Lower leg skin (tissue), 3 donors: ENCODE results near the gene STAB1.

Source experiments
- POLR2A ChIP-seq, 2 donors: fragments of 450-650 bp; IDR thresholded peaks; one replicate each; pipeline ENCODE4 v1.6.1; 2016 to 2017; ENCODE audit warnings: antibody characterized with exemption in 2 of 2, mild to moderate bottlenecking in 1 of 2, moderate library complexity in 1 of 2
- TF ChIP-seq, protein P1 (sequence below), 3 donors: fragments of 450-650 bp; IDR thresholded peaks; one replicate each; pipeline ENCODE4 v1.5.1; 2016; ENCODE audit warnings: antibody characterized with exemption in 3 of 3, mild to moderate bottlenecking in 3 of 3, moderate library complexity in 2 of 3

DNA sequence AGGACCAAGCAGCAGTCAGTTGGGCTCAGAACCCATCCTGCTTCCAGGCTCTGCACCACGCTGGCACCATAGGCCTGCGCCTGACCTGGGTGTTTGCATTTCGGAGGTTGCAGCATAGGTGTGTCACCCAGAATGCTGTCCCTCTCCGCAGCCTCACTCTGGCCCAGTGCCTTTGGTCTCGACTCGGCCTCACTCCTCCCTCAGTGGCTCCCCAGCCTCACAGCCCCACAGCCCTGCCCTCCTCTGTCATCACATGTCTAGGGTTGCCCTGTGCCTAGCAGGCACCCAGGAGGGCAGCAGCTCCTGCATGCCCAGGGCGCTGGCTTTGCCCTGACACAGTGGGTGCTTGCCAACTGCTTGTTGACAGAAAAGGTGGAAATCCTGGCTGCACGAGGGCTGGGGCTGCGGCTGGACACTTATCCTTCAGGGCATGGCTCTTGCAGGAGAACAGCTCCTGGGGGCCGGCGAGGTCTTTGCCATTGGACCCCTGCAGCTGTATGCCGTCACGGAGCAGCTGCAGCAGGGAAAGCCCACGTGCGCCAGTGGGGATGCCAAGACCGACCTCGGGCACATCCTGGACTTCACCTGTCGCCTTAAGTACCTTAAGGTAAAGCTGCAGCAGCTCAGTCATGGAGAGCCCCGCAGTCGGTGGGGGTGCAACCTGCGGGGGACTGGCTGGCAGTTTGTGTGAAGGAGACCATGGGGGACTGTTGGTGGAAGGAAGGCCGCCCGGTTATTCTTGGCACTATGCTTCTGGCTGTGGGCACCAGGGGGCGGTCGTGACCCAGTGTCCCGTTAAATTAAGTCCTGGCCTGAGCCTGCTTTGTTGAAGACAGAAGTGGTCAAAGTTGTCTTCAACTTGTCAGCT lies 23.5 kb upstream of the STAB1 start:
- TF ChIP-seq POLR2A (IDR thresholded peaks at IDR 0.05), result no peak
- TF ChIP-seq, protein P1, sequence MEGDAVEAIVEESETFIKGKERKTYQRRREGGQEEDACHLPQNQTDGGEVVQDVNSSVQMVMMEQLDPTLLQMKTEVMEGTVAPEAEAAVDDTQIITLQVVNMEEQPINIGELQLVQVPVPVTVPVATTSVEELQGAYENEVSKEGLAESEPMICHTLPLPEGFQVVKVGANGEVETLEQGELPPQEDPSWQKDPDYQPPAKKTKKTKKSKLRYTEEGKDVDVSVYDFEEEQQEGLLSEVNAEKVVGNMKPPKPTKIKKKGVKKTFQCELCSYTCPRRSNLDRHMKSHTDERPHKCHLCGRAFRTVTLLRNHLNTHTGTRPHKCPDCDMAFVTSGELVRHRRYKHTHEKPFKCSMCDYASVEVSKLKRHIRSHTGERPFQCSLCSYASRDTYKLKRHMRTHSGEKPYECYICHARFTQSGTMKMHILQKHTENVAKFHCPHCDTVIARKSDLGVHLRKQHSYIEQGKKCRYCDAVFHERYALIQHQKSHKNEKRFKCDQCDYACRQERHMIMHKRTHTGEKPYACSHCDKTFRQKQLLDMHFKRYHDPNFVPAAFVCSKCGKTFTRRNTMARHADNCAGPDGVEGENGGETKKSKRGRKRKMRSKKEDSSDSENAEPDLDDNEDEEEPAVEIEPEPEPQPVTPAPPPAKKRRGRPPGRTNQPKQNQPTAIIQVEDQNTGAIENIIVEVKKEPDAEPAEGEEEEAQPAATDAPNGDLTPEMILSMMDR (IDR thresholded peaks at IDR 0.05), result no peak
